IPS-18c (cell line): ENCODE measurements around the gene CBL.

Experiments
- H3K4me3 ChIP-seq: 2 replicates; pipeline ENCODE4 v1.7.0; 2013; ENCODE audit warnings: low read depth, mild to moderate bottlenecking, low read length, moderate library complexity; ENCODE audit not compliant: insufficient read depth
- H3K9me3 ChIP-seq: one replicate; pipeline ENCODE4 v1.6.1; 2013; ENCODE audit warnings: mild to moderate bottlenecking, low read length, moderate library complexity; ENCODE audit not compliant: control insufficient read depth, insufficient read depth

The CBL gene

DNA sequence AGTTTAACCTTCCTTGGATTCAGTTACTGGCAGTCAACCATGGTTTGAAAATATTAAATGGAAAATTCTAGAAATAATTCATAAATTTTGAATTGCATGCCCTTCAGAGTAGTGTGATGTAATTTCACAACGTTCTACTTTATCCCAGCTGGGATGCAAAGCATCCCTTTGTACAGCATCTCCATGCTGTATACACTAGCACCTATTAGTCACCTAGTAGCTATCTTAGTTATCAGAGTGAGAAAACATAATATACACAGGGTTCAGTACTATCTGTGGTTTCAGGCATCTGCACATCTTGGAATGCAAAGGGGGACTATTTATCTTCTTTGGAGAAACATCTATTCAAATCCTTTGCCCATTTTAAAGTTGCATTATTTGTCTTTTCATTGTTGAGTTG is 30.8 kb downstream of the CBL start:
- no peaks in the 10 kb centered on the region for H3K9me3 ChIP-seq
- H3K4me3 ChIP-seq: no peak overlapping the region

DNA sequence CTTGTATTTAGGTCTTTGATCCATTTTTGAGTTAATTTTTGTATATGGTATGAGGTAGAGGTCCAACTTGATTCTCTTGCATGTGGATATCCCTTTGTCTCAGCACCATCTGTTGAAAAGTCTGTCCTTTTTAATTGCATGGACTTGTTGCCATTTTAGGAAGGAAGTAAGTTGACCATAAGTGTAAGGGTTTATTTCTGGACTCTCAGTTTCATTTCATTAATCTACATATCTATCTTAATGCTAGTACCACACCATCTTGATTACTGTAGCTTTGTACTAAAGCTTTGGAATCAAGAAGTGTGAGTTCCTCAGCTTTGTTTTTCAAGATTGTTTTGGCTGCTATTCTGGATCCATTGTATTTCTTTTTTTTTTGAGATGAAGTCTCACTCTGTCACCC is 31.4 kb downstream of the CBL start:
- Histone ChIP-seq H3K9me3 (no peaks in the 10 kb centered on the region), H3K4me3 (no peak overlapping the region)

DNA sequence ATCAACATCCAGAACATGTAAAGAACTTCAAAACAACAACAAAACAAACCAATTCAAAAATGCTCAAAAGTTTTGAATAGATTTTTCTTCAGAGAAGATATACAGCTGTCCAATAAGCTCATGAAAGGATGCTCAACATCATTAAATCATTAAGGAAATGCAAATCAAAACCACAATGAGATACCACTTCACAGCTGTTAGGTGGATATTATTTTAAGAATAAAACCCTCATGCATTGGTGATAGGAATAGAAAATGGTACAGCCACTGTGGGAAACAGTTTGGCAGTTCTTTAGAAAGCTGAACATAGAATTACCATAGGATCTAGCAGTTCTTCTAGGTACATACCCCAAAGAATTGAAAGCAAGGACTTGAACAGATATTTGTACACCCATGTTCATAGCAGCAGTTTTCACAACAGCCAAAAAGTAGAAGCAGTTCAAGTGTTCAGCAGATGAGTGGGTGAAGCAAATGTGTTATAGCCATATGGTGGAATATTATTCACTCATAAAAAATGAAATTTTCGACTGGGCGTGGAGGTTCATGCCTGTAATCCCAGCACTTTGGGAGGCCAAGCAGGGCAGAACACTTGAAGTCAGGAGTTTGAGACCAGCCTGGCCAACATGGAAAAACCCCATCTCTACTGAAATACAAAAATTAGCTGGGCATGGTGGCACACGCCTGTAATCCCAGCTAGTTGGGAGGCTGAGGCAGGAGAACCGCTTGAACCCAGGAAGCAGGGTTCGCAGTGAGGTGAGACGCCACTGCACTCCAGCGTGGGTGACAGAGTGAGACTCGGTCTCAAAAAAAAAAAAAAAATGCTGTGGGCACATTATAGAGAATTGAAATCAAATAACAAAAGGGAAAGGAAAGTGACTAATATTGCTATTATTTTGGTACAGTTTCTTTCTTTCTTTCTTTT is 42.9 kb downstream of the CBL start:
- Histone ChIP-seq H3K9me3 (no peaks in the 10 kb centered on the region), H3K4me3 (no peak overlapping the region)

DNA sequence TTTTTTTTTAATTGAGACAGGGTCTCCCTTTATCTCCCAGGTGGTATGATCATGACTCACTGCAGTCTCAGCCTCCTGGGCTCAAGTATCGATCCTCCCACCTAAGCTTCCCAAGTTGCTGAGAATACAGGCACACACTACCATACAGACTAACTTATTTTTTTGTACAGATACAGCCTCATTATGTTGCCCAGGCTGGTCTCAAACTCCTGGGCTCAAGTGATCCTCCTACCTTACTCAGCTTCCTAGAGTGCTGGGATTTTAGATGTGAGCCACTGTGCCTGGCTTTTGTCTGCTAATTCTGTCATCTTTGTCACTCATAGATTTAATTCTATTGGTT is 43.5 kb downstream of the CBL start:
- no peak overlapping the region for H3K4me3 ChIP-seq
- H3K9me3 ChIP-seq: no peaks in the 10 kb centered on the region

DNA sequence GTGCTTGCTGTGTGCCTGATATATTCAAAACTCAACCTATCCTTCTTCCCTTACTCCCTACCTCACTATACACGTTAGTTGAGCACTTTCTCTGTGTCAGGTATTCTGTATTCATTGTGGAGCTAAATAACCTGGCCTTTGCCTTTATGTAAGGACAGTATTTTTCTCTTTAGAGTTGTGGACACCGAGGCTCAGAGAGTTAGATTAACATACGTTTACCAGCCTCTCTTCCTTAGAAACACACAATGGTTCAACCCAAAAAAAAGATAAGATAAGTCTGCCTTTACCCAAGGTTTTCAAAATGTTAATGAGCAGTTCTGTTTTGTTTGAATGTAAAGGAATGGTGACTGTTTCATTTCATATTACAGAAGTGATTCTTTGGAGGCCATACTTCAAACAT is 45.0 kb downstream of the CBL start:
- Histone ChIP-seq H3K9me3 (no peaks in the 10 kb centered on the region), H3K4me3 (no peak overlapping the region)

DNA sequence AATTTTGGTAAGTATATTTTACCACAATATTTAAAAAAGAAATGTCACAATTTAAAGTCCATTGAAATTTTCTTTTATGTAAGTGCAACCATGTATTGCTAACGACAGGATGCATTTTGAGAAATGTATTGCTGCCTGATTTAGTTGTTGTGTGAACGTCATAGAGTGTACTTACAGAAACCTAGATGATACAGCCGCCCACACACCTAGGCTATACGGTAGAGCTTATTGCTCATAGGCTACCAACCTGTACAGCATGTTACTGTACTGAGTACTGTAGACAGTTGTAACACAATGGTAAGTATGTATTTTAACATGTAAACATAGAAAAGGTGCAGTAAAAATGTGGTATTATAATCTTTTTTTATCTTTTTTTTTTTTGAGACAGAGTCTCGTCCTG is 48.1 kb downstream of the CBL start:
- Histone ChIP-seq H3K4me3 (no peak overlapping the region), H3K9me3 (no peaks in the 10 kb centered on the region)

DNA sequence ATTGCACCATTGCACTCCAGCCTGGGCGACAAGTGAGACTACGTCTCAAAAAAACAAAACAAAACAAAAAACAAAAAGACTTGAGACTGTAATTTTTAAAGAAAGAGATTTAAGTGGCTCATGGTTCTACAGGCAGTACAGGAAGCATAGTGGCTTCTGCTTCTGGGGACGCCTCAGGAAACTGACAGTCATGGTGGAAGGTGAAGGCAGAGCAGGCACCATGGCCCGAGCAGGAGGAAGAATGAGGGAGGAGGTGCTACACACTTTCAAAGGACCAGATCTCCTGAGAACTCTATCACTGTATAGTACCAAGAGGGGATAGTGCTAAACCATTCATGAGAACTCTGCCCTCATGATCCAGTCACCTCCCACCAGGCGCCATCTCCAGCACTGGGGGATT is 52.0 kb downstream of the CBL start:
- Histone ChIP-seq H3K9me3 (no peaks in the 10 kb centered on the region), H3K4me3 (no peak overlapping the region)

DNA sequence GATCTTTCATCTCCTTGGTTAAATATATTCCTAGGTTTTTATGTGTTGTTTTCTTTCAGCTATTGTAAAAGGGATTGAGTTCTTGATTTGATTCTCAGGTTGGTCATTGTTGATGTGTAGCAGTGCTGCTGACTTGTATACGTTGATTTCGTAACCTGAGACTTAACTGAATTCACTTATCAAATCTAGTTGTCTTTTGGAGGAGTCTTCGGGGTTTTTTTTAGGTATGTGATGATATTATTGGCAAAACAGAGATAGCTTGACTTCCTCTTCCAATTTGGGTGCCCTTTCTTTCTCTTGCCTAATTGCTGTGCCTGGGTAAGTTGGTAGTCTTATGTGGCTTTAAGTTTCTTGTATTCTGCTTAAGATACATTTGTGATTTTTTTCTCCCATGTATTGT is 52.8 kb downstream of the CBL start:
- H3K9me3 ChIP-seq: no peaks in the 10 kb centered on the region
- no peak overlapping the region for H3K4me3 ChIP-seq

DNA sequence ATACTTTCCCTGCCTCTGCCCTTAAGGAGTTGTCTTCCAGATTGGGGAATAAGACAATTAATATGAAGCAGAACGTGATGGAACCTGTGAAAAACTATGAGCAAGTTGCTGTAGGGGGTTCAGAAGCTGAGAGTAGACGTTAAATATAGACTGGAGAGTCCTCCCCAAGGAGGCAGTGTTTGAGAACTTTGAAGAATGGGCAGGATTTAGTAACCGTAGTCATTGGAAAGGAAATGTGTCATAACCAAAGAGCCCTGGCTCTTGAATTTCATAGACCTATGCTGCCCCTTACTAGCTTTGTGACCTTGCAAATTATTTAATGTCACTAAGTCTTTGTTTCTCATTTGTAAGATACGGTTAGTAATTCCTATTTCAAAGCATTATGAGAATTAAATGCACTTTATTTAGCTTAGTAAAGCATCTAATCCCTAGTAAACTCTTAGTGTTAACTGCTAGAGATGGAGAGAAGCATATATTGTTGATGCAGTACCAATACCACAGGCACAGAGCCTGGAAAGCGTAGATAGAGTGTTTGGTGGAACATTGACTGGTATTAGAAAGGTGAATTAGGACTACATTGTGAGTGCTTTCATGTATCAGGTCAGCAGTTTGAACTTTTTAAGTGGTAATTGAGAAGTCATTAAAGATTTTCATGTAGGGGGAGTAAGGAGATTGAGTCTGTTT is 56.7 kb downstream of the CBL start:
- no peak overlapping the region for H3K4me3 ChIP-seq
- H3K9me3 ChIP-seq: no peaks in the 10 kb centered on the region

DNA sequence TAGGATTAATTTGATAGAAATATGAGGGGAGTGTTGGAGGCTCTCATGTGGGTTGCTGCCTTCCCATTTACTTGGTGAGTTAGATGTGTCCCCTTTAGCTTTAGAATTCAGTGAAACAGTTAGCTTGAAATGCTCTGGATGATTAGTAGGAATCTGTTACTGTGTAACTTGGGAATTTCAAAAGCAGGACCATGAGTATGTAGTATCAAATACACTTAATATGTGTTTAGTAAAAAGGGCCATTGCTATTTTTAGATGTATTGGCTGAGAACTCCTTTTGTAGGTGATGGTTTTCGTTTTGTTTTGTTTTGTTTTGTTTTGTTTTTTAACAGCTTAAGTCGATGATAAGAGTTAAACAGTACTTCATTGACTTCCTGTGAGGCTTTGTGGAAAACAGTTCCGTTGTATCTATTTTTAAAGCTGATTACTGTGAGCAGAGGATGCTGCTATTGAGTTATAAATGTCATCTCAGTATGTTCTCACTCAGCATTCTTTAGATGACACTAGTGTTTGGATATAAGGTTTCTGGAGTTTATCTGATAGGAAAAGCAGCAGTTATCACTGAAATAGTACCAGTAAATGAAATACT is 57.3 kb downstream of the CBL start:
- Histone ChIP-seq H3K9me3 (no peaks in the 10 kb centered on the region), H3K4me3 (no peak overlapping the region)

DNA sequence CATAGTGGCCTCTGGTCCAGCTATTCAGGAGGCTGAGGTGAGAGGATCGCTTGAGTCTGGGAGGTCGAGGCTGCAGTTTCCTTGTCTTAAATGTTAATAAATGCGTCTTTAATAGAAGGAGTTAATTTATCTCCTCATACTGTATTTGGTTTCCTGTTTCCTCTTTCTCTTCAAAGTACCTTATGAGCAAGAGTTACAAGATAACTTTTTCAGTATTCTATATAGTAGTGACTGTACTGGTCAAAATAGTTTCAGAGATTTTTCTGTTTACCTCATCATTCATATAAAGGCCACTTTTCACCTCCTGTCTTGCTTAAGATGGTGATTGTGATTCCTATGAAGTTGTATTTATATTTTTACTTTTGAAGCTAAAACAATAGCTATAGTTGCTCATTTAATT is 59.9 kb downstream of the CBL start:
- no peak overlapping the region for H3K4me3 ChIP-seq
- no peaks in the 10 kb centered on the region for H3K9me3 ChIP-seq

DNA sequence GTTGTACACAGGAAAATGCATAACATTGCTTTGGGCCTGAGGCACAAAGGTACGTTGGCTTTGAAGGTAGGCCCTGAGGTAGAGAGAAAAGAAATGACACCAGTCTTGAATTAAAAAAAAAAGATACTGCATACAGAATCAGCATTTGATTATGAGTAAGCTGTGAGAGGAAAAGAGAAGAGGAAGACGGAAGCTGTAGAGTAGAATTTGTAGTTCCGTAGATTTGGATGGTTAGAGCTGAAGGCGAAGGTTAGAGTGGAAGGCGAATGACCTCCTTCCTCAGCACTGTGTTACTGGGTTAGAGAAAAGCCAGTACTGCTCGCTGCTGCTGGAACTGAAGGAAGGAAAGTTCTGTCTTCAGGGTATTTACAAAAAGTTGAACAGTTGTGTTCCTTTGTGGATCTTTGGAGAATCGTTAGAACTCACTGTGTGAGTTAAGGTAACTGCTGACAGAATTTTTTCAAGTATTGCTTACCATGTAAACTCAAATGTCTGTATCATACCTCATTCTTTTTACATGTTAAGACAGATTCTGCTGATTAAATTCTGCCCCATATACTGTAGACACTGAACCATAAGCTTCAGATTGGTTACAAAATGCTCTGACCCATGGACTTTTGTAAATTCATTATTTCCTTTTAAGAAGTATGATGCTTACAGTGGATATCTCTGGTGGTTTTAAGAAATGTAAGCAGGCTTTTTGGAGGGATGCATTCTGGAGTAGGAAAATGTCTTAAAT is 60.5 kb downstream of the CBL start:
- Histone ChIP-seq H3K4me3 (no peak overlapping the region), H3K9me3 (no peaks in the 10 kb centered on the region)

DNA sequence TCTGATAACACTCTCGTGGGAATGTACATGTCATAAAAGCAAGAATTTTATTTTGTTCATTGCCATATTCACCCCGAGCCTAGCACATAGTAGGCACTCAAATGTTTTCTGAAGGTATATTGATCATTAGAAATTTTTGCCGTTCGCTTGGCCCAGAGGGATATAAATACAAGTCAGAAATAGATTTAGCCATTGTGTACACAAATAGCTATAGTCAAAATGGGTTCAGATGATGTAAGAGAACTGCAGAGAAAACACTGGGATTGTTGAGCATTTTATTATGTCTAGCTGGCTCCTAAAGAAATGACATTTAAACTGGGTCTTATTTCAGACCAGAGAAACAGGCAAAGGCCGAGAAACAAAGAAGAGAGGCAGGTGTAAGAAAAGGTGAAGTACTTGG is 61.5 kb downstream of the CBL start:
- no peak overlapping the region for H3K4me3 ChIP-seq
- no peaks in the 10 kb centered on the region for H3K9me3 ChIP-seq

DNA sequence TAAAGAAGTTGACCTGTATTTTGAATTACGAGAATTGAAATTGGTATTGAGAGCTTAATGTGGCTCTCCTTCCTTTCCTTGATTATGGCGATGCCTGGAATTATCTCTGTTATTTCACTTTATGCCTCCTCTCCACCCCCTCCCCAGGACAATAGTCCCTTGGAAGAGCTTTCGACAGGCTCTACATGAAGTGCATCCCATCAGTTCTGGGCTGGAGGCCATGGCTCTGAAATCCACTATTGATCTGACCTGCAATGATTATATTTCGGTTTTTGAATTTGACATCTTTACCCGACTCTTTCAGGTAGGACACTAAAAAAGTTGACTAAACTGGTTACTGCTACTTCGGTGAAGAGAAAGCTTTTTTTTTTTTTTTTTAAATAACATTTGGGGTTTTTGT is 67.6 kb downstream of the CBL start:
- Histone ChIP-seq H3K9me3 (no peaks in the 10 kb centered on the region), H3K4me3 (no peak overlapping the region)

DNA sequence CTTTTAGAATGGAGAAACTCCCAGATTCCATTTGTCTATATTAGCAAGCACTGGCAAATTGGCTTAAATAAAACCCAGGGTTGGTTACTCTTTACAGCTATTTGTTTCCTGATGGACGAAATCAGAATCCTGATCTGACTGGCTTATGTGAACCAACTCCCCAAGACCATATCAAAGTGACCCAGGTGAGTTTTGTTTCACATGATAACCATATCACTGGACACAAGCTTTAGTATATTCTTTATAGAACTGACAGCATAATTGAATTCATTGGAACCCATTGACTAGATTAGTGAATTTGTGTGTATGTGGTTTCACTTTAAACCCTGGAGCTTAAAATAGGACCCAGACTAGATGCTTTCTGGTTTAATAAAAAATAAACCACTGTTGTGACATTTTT is 71.5 kb downstream of the CBL start:
- Histone ChIP-seq H3K4me3 (no peak overlapping the region), H3K9me3 (peaks cover 2% of the 10 kb centered on the region)

DNA sequence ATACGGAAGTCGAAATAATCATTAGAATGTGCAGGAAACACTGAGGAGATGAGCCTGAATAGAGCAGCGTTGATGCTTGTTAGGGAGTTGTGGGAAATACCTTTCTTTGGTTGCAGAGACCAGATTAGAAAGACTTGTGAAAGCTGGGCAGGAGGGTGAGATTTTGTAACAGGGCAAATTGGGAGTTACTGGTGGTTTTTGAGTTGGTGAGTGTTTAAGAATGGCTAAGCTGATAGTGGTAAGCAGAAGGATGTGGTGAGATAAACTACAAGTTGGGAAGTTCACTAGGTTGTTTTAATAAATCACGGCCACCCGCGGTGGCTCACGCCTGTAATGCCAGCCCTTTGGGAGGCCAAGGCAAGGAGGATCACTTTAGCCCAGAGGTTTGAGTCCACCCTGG is 76.4 kb downstream of the CBL start:
- peaks cover 2% of the 10 kb centered on the region for H3K9me3 ChIP-seq
- no peak overlapping the region for H3K4me3 ChIP-seq

DNA sequence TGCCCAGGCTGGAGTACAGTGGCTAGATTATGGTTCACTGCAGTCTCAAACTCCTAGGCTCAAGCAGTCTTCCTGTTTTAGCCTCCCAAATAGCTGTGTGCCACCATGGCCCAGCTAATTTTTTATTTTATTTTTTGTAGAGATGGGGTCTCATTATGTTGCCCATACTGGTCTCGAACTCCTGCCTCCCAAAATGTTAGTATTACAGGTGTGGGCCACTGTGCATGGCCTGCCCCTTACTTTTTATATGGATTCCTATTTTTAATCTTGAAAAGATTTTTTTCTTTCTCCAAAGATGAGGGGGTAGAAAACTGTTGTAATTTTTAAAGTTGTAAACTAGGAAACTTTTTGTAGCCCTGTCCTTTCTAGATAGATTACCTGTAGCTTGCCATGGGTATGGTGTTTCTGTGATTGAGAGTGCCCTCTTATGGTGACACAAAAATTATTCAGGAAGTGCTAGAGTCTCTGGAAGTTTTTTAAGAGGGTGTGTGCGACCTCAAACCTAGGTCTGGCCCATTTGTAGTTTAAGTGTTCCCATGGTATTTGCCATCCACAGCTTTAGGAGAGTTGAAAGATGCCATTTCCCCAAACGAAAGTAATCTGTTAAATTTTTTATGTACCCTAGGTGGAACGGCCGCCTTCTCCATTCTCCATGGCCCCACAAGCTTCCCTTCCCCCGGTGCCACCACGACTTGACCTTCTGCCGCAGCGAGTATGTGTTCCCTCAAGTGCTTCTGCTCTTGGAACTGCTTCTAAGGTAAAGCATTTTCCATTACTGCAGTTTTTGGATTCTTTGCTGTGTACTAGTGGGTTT is 78.4 kb downstream of the CBL start:
- Histone ChIP-seq H3K9me3 (peaks cover 2% of the 10 kb centered on the region), H3K4me3 (no peak overlapping the region)
